GM21529 (cell line): ENCODE measurements around the gene LRP5.

ENCODE experiments used
- ATAC-seq: cut with Tn5 transposase; IDR thresholded peaks from one replicate; pipeline ENCODE4 v1.9.1; 2021; ENCODE audit not compliant: unreplicated experiment

LRP5 gene

GRCh38 chr11:68312117-68312779 is at the start of gene LRP5:
Gene LRP5, plus strand, starts transcription at chr11:68312591. Its CDS starts 124 bp downstream, at chr11:68312715.
- ATAC-seq: no peak

- no peak for ATAC-seq
Measured at GRCh38 chr11:68263444-68264035, 48.9 kb upstream of the LRP5 start.

GRCh38 chr11:68264244-68264643 is 48.1 kb upstream of the LRP5 start:
- ATAC-seq: no peak

- no peak for ATAC-seq
Measured at GRCh38 chr11:68264741-68265540, 47.5 kb upstream of the LRP5 start.

GRCh38 chr11:68266121-68266891 is 46.1 kb upstream of the LRP5 start:
- ATAC-seq: peak; percentile 66

- no peak for ATAC-seq
Measured at GRCh38 chr11:68266936-68267880, 45.2 kb upstream of the LRP5 start.

GRCh38 chr11:68267881-68268240 is 44.5 kb upstream of the LRP5 start:
- ATAC-seq: no peak

- no peak for ATAC-seq
Measured at GRCh38 chr11:68269414-68270081, 42.8 kb upstream of the LRP5 start.

GRCh38 chr11:68270196-68271022 is 42.0 kb upstream of the LRP5 start:
- no peak for ATAC-seq

- peak; percentile 2 for ATAC-seq
Measured at GRCh38 chr11:68271023-68271780, 41.2 kb upstream of the LRP5 start.

- ATAC-seq: peak; percentile 75
Measured at GRCh38 chr11:68271781-68272608, 40.4 kb upstream of the LRP5 start, which contains the start of gene C11orf24. Gene C11orf24, minus strand, starts transcription at chr11:68271973. Its CDS starts 8,206 bp downstream, at chr11:68263767.

GRCh38 chr11:68273026-68273738 is 39.2 kb upstream of the LRP5 start:
- no peak for ATAC-seq

GRCh38 chr11:68274306-68274705 is 38.1 kb upstream of the LRP5 start:
- no peak for ATAC-seq

- ATAC-seq: no peak
Measured at GRCh38 chr11:68275721-68276507, 36.5 kb upstream of the LRP5 start.

- no peak for ATAC-seq
Measured at GRCh38 chr11:68276861-68277260, 35.5 kb upstream of the LRP5 start.

GRCh38 chr11:68279676-68280075 is 32.7 kb upstream of the LRP5 start:
- no peak for ATAC-seq
